ENCODE results near the gene HPD. TPM values are rescaled to one million over a fixed set of nuclear protein-coding genes. Genes with fewer than 3 reads are reported as not detected.

Gene HPD
- total and polyA plus RNA-seq, 2 donors (not counting 1 experiment from before 2014, with no cell fraction given): 0.17 to 0.36 TPM

- Histone ChIP-seq H3K27ac (ENCODE audit: insufficient read depth, low read length) (no peak overlapping the region), H3K27me3 (ENCODE audit: control insufficient read depth, insufficient read depth, low read length) (no peaks in the 10 kb centered on the region), H4K20me1 (ENCODE audit: control insufficient read depth, extremely low read depth, insufficient read depth, low read length) (no peaks in the 10 kb centered on the region), H3K9me3 (ENCODE audit: control insufficient read depth, insufficient read depth, low read depth, low read length) (no peaks in the 10 kb centered on the region), H3K4me2 (ENCODE audit: extremely low read depth, insufficient read depth, low read length) (no peak overlapping the region), H3K9ac (ENCODE audit: insufficient read depth, low read length) (no peak overlapping the region), H3K4me1 (ENCODE audit: control insufficient read depth, extremely low read depth, insufficient read depth, low read length) (peaks cover 16% of the 10 kb centered on the region), H3K4me3 (replicated peaks in 1 of 4; ENCODE audit: control extremely low read depth in 1 of 4, insufficient read depth in 1 of 4, low read depth in 3 of 4, low read length in 4 of 4) (no peak overlapping the region), H3K79me2 (ENCODE audit: control insufficient read depth, insufficient read depth, low read length) (no peaks in the 10 kb centered on the region), H2AFZ (ENCODE audit: low read length) (no peak overlapping the region), H3K36me3 (ENCODE audit: control insufficient read depth, insufficient read depth, low read length) (no peaks in the 10 kb centered on the region)
- DNase-seq (ENCODE audit: low read depth in 2 of 2): no peak
- TF ChIP-seq CTCF (conservative IDR thresholded peaks at IDR 0.05 in 1 of 2, IDR thresholded peaks at IDR 0.05 in 1 of 2; ENCODE audit: low read depth in 1 of 2, low read length in 2 of 2) (no peak), EZH2 (IDR thresholded peaks at IDR 0.05; ENCODE audit: low read length, missing control alignments) (no peak)
These were observed 68.6 kb downstream of the HPD start for GRCh38 chr12:121789800-121790728.

Other genes with a start within 250 kb of the HPD start
- 5.6 and 8.1 TPM in 2 replicates for gene ORAI1, start 232.3 kb downstream of the HPD start, total RNA-seq
- 7.4 and 13.0 TPM in 2 replicates for gene ORAI1, start 232.3 kb downstream of the HPD start, polyA plus RNA-seq
- gene MORN3, start 189.2 kb downstream of the HPD start, total RNA-seq: 0.77 and 0.83 TPM in 2 replicates
- gene MORN3, start 189.2 kb downstream of the HPD start, polyA plus RNA-seq: 0.23 and 0.61 TPM in 2 replicates
- 6.2 and 8.6 TPM in 2 replicates for gene TMEM120B, start 146.1 kb downstream of the HPD start, total RNA-seq
- gene TMEM120B, start 146.1 kb downstream of the HPD start, polyA plus RNA-seq: 8.6 and 10.6 TPM in 2 replicates
- 5.6 and 6.8 TPM in 2 replicates for gene RHOF, start 65.2 kb downstream of the HPD start, total RNA-seq
- 2.3 and 4.8 TPM in 2 replicates for gene RHOF, start 65.2 kb downstream of the HPD start, polyA plus RNA-seq
- gene SETD1B, start 54.9 kb downstream of the HPD start, total RNA-seq: 2.1 and 3.5 TPM in 2 replicates
- 1.2 and 1.7 TPM in 2 replicates for gene SETD1B, start 54.9 kb downstream of the HPD start, polyA plus RNA-seq
- 38.8 and 73.5 TPM in 2 replicates for gene PSMD9, start 29.9 kb upstream of the HPD start, total RNA-seq
- 77.7 and 98.1 TPM in 2 replicates for gene PSMD9, start 29.9 kb upstream of the HPD start, polyA plus RNA-seq
- gene CFAP251, start 59.7 kb upstream of the HPD start, total RNA-seq: 3.9 and 7.9 TPM in 2 replicates
- 2.7 and 4.4 TPM in 2 replicates for gene CFAP251, start 59.7 kb upstream of the HPD start, polyA plus RNA-seq
- gene BCL7A, start 163.0 kb upstream of the HPD start, total RNA-seq: 4.9 and 7.4 TPM in 2 replicates
- 3.8 and 8.0 TPM in 2 replicates for gene BCL7A, start 163.0 kb upstream of the HPD start, polyA plus RNA-seq
- 12.6 and 17.0 TPM in 2 replicates for gene MLXIP, start 219.9 kb upstream of the HPD start, total RNA-seq
- 6.6 and 10.1 TPM in 2 replicates for gene MLXIP, start 219.9 kb upstream of the HPD start, polyA plus RNA-seq

Measured in fibroblast of lung (primary cell).